HG02870 (cell line): Measurements from ENCODE around the gene SDR9C7.
"Not testable (repeated sequence)": the region's sequence is repeated elsewhere in the genome, so short reads cannot be mapped to it uniquely, and the experiment has no call there.

ENCODE experiments used
- ATAC-seq: cut with Tn5 transposase; IDR thresholded peaks from one replicate; pipeline ENCODE4 v1.9.1; 2021; ENCODE audit warnings: mild to moderate bottlenecking, moderate library complexity; ENCODE audit not compliant: unreplicated experiment

The SDR9C7 gene

GRCh38 chr12:56954057-56954957 lies 20.1 kb upstream of the SDR9C7 start:
- ATAC-seq, result no peak

- no peak for ATAC-seq
These were observed 19.1 kb upstream of the SDR9C7 start for GRCh38 chr12:56953314-56953713.

- no peak for ATAC-seq
These were observed 17.6 kb upstream of the SDR9C7 start for GRCh38 chr12:56951582-56952339.

GRCh38 chr12:56948881-56949280 lies 14.7 kb upstream of the SDR9C7 start:
- no peak for ATAC-seq

- no peak for ATAC-seq
These were observed 14.2 kb upstream of the SDR9C7 start for GRCh38 chr12:56948457-56948777.

GRCh38 chr12:56947633-56948456 lies 13.6 kb upstream of the SDR9C7 start:
- no peak for ATAC-seq

- no peak for ATAC-seq
These were observed 9.7 kb upstream of the SDR9C7 start for GRCh38 chr12:56943878-56944277.

- not testable (repeated sequence) for ATAC-seq
These were observed 9.2 kb upstream of the SDR9C7 start for GRCh38 chr12:56943374-56943773.

GRCh38 chr12:56941299-56942017 lies 7.2 kb upstream of the SDR9C7 start:
- ATAC-seq, result no peak

GRCh38 chr12:56940942-56941298 lies 6.7 kb upstream of the SDR9C7 start:
- ATAC-seq, result not testable (repeated sequence)

GRCh38 chr12:56935752-56936151 lies 1.5 kb upstream of the SDR9C7 start:
- no peak for ATAC-seq

GRCh38 chr12:56935157-56935556 lies 949 bp upstream of the SDR9C7 start:
- ATAC-seq, result no peak

- ATAC-seq, result no peak
These were observed 1.3 kb downstream of the SDR9C7 start for GRCh38 chr12:56932867-56933266.

- ATAC-seq, result no peak
These were observed 2.1 kb downstream of the SDR9C7 start for GRCh38 chr12:56932146-56932545.

GRCh38 chr12:56931474-56931978 lies 2.7 kb downstream of the SDR9C7 start:
- ATAC-seq, result no peak

- no peak for ATAC-seq
These were observed 4.0 kb downstream of the SDR9C7 start for GRCh38 chr12:56930241-56930640.

- ATAC-seq, result no peak
These were observed 4.4 kb downstream of the SDR9C7 start for GRCh38 chr12:56929780-56930179.

- ATAC-seq, result no peak
These were observed 5.9 kb downstream of the SDR9C7 start for GRCh38 chr12:56928262-56928661.

GRCh38 chr12:56927281-56927680 lies 6.9 kb downstream of the SDR9C7 start:
- ATAC-seq, result no peak

- no peak for ATAC-seq
These were observed 12.2 kb downstream of the SDR9C7 start for GRCh38 chr12:56922031-56922430.

GRCh38 chr12:56921346-56921745 lies 12.9 kb downstream of the SDR9C7 start:
- no peak for ATAC-seq
